HUDEP-2 (cell line): ENCODE measurements around the gene COX7B.
"Not testable (repeated sequence)": the region's sequence is repeated elsewhere in the genome, so short reads cannot be mapped to it uniquely, and the experiment has no call there.

Experiments used
- DNase-seq, 76 experiments: peaks; one replicate each; lab custom pipeline; 2025; ENCODE audit not compliant: unreplicated experiment in 76 of 76; lab: John Stamatoyannopoulos, UW

The COX7B gene

DNA sequence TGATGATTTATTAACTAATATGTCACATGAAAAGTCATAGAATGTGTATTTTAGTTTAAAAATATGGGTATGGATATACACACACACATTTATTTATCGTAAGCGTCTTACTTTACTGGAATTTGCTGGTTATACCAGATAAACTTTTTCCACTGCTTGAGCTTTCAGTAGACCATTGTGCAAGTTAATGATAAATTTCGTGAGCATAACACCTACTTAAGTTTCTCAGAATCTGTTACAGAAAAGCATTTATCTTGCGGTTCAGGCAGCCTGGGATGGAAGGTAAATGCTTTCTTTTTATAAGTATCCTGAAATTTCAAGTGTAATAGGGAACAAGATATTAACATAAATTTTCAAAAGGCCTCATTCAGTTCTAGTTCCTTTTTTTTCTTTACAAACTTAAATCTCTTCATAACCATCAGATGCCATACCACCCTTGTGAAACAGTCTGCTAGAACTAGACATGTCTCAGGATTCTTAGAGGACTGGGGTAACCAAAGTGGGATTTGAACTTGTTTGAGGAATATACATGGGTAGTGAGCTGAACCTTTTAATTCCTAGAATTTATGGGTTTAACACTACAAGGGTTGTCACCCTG is 38.9 kb downstream of the COX7B start:
- peak in 20 of 76 experiments; percentile 0 to 68 (median 26) for DNase-seq

DNA sequence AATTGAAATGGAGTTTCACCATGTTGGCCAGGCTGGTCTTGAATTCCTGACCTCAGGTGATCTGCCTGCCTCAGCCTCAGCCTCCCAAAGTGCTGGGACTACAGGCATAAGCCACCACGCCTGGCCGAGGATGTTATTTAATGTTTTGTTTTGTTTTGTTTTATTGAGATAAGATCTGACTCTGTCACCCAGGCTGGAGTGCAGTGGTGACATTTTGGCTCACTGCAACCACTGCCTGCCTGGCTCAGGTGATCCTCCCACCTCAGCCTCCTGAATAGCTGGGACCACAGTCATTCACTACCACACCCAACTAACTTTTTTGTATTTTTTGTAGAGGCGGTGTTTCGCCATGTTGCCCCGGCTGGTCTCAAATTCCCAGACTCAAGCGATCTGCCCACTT is 45.8 kb downstream of the COX7B start:
- DNase-seq = not testable (repeated sequence)

DNA sequence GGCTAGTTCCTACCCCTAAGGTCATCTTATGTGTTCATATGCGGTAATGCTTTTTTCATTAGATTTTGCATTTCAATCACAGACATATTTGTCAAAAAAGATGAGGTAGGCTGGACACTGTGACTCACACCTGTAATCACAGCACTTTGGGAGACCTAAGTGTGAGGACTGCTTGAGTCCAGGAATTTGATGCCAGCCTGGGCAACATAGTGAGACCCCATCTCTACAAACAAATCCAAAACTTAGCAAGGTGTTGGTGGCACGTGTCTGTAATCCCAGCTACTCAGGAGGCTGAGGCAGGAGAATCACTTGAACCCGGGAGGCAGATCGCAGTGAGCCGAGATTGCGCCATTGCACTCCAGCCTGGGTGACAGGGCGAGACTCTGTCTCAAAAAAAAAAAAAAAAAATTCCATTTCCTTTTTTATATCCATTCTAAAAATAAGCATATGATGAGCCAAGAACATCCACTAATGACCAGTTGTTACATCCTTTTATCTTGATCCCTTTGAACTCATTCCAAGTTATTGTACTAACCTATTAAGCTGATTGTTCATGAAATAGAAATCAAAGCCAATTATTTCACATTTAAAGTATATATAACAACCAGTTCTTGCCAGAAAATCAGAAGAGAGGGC is 46.8 kb downstream of the COX7B start:
- DNase-seq = no peak

DNA sequence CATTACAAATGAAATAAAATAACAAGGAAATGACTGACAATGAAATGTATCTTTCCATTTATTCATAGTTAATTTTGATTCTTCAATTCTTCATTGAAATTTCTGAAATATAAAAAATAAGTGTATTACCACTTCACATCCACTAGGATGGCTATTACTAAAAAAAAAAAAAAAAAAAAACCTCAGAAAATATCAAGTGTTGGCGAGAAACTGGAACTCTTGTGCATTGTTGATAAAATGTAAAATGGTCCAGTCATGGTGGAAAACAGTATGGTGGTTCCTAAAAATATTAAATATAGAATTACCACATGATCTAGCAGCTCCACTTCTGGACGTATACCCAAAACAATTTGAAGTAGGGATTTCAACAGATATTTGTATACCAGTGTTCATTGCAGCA is 47.3 kb downstream of the COX7B start:
- no peak for DNase-seq

DNA sequence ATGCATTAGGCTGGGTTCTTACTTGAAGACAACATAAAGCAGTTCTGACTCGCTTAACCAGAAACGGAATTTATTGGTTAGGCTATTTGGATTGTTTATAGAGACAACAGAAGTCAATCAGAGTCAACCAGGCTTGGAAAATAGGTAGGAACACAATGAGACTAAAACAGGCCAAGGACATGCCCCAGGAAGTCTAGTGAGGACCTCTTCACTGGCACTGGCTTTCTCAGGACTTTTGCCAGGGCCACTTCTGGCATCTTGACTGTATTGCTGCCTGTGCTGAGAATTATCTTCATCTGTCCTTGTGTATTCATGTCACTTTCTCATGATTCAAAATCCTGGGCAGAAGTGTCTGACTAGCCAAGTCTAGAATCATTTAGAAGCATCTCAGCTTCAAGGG is 50.6 kb downstream of the COX7B start:
- DNase-seq = peak in 3 of 76 experiments; percentile 0 to 6 (median 1)

DNA sequence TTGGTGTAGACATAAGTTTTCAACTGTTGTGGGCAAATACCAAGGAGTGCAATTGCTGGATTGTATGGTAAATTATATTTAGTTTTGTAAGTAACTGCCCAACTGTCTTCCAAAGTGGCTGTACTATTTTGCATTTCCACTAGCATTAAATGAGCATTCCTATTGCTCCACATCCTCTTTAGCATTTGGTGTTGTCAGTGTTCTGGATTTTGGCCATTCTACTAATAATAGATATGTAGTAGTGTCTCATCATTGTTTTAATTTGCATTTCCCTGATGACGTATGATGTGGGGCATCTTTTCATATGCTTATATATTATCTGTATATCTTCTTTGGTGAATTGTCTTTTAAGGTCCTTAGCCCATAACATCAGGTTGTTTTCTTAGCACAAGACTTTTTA is 52.9 kb downstream of the COX7B start:
- no peak for DNase-seq

DNA sequence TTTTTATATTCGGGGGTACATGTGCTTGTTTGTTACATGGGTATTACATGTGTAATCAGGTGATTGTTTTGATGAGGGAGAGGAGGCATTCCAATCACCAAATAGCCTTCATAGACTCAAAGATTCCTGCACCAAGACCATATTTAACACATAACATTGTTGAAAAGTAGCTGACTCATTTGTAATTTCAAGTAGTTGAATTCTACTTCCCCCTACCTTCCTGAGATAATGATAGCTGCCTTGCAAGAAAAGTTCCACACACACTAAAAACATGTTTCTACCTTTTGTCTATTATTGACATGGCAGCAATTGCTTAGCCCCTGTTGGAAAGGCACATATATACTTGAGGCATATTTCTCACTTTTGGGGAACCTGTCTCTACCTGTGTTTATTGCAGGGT is 54.0 kb downstream of the COX7B start:
- DNase-seq = peak in 1 of 76 experiments; percentile 7

DNA sequence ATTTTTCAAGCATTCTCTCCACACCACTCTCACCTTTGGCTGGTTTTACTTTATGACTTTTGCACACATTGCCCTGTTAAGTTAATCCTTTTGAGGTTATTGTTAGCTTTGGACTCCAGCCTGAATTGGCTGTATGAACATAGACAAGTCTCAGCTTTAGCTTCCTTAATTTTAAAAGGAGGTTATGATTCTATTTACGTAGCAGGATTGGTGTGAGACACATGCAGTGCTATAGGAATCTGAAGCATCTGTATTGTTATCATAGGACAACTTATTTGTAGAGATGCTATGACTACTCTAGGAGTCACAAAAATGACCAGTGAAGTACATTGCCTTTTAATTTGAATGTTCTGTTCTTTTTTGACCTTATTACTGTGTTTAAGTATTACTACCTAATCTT is 54.4 kb downstream of the COX7B start:
- no peak for DNase-seq
